Neuron (in vitro differentiated cells): Measurements from ENCODE around the gene TRIM47.

Experiments
- H2AFZ ChIP-seq: one replicate; pipeline ENCODE4 v1.6.1; 2013; ENCODE audit warnings: low read depth, mild to moderate bottlenecking, inconsistent platforms, low read length, moderate library complexity
- H3K27me3 ChIP-seq: one replicate; pipeline ENCODE4 v1.6.1; 2013; ENCODE audit warnings: low read length; ENCODE audit not compliant: insufficient read depth
- H3K36me3 ChIP-seq: one replicate; pipeline ENCODE4 v1.6.1; 2013; ENCODE audit warnings: low read length; ENCODE audit not compliant: insufficient read depth
- H3K4me1 ChIP-seq: one replicate; pipeline ENCODE4 v1.6.1; 2013; ENCODE audit warnings: low read length; ENCODE audit not compliant: insufficient read depth
- H3K4me3 ChIP-seq: 2 replicates; pipeline ENCODE4 v1.5.1; 2013; ENCODE audit warnings: mild to moderate bottlenecking, low read length, moderate library complexity
- H3K9me3 ChIP-seq: one replicate; pipeline ENCODE4 v1.6.1; 2013; ENCODE audit warnings: low read length

TRIM47 gene

DNA sequence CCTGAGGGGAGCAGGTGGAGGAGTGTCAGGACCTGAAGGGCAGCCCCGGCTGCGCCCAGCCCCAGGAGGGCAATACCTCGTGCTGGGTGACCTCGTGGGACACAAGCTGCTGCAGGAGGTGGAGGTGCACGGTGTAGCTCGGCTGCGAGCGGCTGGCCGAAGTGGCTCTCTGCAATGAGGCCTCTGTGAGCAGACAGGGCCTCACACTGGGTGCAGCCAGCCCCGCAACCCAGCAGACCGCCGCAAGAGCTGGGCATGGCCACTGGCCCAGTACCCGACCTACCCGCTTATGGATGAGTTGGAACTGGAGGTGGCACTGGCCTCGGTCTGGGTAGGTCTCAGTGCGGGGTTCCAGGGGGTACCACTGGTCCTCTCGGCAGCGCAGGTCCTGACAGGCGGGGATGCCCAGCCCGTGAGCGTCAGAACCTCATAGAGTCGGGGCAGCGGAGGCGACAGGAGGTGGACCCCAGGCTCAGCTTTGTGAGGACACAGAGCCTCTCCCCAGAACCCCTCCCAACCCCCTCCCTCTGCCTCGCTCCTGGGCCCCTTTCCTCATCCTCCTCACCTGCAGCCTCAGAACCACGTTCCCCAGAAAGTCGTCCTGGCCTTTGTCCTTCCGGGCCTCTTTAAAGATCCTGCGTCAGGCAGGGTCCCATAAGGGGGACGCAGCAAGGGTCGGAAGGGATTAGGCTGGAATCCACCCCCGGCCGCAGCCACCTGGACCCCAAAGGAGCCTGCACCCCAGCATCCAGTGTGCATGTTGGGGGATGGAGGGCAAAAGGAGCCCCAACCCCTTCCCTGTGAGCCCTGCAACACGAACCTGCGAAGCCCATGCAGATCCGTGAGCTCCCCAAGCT, 38.2 kb downstream of the TRIM47 start:
- no peaks in the 10 kb centered on the region for H3K4me1 ChIP-seq
- no peaks in the 10 kb centered on the region for H3K9me3 ChIP-seq
- H3K27me3 ChIP-seq: no peaks in the 10 kb centered on the region
- no peak overlapping the region for H3K4me3 ChIP-seq
- H2AFZ ChIP-seq: no peak overlapping the region
- no peaks in the 10 kb centered on the region for H3K36me3 ChIP-seq

- Histone ChIP-seq H3K9me3 (no peaks in the 10 kb centered on the region), H2AFZ (no peak overlapping the region), H3K4me1 (no peaks in the 10 kb centered on the region), H3K4me3 (no peak overlapping the region), H3K27me3 (no peaks in the 10 kb centered on the region), H3K36me3 (no peaks in the 10 kb centered on the region)
Measured at GRCh38 chr17:75838410-75838809, 40.0 kb downstream of the TRIM47 start.

- H3K27me3 ChIP-seq: no peaks in the 10 kb centered on the region
- no peak overlapping the region for H2AFZ ChIP-seq
Measured at GRCh38 chr17:75837899-75838298, 40.5 kb downstream of the TRIM47 start.

GRCh38 chr17:75836605-75837004, 41.8 kb downstream of the TRIM47 start:
- H3K9me3 ChIP-seq: no peaks in the 10 kb centered on the region
- no peaks in the 10 kb centered on the region for H3K4me1 ChIP-seq
- H3K36me3 ChIP-seq: no peaks in the 10 kb centered on the region
- H3K4me3 ChIP-seq: no peak overlapping the region
- H2AFZ ChIP-seq: no peak overlapping the region
- no peaks in the 10 kb centered on the region for H3K27me3 ChIP-seq

More at GRCh38 chr17:75837899-75838298, 40.5 kb downstream of the TRIM47 start:
- Histone ChIP-seq H3K4me1 (no peaks in the 10 kb centered on the region), H3K36me3 (no peaks in the 10 kb centered on the region), H3K4me3 (no peak overlapping the region), H3K9me3 (no peaks in the 10 kb centered on the region)

GRCh38 chr17:75835654-75835987, 42.8 kb downstream of the TRIM47 start:
- Histone ChIP-seq H3K27me3 (no peaks in the 10 kb centered on the region), H3K4me1 (no peaks in the 10 kb centered on the region), H3K9me3 (no peaks in the 10 kb centered on the region), H3K36me3 (no peaks in the 10 kb centered on the region), H3K4me3 (no peak overlapping the region), H2AFZ (no peak overlapping the region)

DNA sequence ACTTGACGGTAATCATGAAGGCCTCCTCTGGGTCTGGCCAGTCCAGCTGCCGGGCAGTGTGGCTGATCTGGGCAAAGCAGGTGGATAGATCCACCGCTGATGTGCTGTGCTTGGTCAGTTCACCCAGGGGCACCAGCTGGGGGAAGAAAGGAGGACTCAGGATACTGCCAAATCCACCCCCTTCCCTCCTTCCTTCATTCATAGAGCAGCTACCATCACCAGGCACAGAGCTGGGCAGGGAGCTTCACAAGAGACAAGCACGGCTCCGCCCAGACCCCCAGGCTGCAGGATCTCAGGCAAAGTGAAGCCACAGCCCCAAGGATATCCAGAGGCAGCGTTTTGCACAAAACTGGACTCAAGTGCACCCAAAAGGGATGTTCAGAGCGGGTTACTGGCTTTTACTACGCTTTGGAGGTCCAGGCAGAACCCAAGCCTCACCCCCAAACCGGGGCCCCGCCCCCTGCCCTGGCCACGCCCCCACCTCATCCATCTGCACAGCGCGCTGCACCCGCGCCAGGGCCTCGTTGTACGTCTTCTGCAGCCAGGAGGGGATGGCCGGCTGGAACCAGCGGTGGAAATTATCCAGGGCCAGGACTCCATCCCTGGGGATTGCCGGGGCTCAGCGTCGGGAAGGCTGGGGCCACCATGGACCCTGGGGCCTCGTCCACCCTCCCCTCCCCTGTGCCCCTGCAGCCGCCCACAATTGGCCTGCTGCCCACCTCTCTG, 43.3 kb downstream of the TRIM47 start:
- Histone ChIP-seq H3K9me3 (no peaks in the 10 kb centered on the region), H3K4me1 (no peaks in the 10 kb centered on the region), H3K27me3 (no peaks in the 10 kb centered on the region), H3K36me3 (no peaks in the 10 kb centered on the region), H2AFZ (no peak overlapping the region), H3K4me3 (no peak overlapping the region)

DNA sequence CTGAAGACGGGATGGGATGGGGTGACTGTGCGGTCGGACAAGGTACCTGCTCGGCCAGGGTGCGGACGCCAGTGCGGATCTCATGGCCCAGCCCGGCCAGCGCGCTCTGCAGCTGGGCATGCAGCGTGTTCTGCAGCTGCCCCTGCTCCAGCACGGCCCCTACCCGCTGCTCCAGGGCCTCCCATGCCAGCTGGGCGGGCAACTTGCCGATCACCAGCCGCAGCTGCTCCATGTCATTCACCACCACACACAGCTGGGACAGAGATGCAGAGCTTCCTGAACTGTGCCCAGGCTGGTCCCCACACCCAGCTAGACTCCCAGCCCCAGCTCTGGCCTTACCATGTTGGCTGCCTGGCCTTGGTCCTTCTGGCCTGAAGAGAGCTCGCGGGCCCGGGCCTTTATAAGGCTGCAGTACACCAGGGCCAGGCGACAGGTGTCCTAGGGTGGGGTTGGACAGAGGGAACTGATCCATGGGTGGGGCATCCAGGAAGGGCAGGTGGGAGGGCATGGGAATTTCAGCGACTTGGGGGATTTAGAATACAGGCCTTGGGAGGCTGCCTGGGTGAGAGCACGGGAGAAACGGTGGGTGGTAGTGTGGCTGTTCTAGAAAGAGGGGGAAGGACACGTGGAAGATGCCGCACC, 44.0 kb downstream of the TRIM47 start:
- Histone ChIP-seq H3K9me3 (no peaks in the 10 kb centered on the region), H3K27me3 (no peaks in the 10 kb centered on the region), H2AFZ (no peak overlapping the region), H3K36me3 (no peaks in the 10 kb centered on the region), H3K4me1 (no peaks in the 10 kb centered on the region), H3K4me3 (no peak overlapping the region)

DNA sequence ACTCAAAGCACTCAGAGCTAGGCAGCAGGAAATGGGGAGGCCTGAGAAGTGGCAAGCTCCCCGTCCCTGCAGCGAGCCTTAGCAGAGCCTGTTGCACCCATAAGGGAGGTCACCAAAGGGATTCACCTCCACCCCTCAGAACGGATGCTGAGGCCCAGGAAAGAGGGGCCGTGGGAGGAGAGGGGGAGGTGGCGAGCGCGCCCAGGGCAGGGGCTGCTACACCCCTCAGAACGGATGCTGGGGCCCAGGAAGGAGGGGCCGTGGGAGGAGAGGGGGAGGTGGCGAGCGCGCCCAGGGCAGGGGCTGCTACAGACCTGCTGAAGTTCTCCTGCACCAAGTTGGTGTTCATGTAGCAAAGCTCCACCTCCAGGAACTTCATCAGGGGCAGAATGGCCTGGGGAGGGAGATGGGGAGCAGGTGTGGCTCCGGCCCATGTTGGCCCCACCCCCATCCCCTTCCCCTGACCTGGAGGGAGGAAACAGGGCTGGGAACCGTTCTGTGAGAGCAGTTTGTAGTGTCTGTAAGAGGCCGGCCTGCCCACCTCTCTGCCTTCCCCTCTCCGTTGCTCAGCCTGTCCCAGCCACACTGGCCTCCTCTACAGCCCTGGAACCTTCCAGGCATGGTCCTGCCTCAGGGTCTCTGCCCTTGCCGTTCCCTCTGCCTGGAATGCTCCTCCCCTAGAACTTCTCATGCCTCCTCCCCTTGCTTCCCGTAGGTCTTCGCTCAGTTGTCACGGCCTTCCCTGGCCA, 45.6 kb downstream of the TRIM47 start:
- Histone ChIP-seq H3K9me3 (no peaks in the 10 kb centered on the region), H3K4me1 (no peaks in the 10 kb centered on the region), H3K27me3 (no peaks in the 10 kb centered on the region), H3K36me3 (no peaks in the 10 kb centered on the region), H2AFZ (no peak overlapping the region), H3K4me3 (no peak overlapping the region)

GRCh38 chr17:75832164-75832651, 46.2 kb downstream of the TRIM47 start:
- no peaks in the 10 kb centered on the region for H3K9me3 ChIP-seq
- no peaks in the 10 kb centered on the region for H3K36me3 ChIP-seq
- H3K27me3 ChIP-seq: no peaks in the 10 kb centered on the region
- H2AFZ ChIP-seq: no peak overlapping the region
- no peak overlapping the region for H3K4me3 ChIP-seq
- no peaks in the 10 kb centered on the region for H3K4me1 ChIP-seq

GRCh38 chr17:75831032-75831571, 47.3 kb downstream of the TRIM47 start:
- peaks cover 6% of the 10 kb centered on the region for H3K36me3 ChIP-seq
- no peaks in the 10 kb centered on the region for H3K9me3 ChIP-seq
- H3K27me3 ChIP-seq: no peaks in the 10 kb centered on the region
- H2AFZ ChIP-seq: no peak overlapping the region
- no peaks in the 10 kb centered on the region for H3K4me1 ChIP-seq
- no peak overlapping the region for H3K4me3 ChIP-seq

GRCh38 chr17:75830164-75831031, 48.0 kb downstream of the TRIM47 start:
- Histone ChIP-seq H3K4me3 (no peak overlapping the region), H3K4me1 (no peaks in the 10 kb centered on the region), H3K9me3 (no peaks in the 10 kb centered on the region), H3K27me3 (no peaks in the 10 kb centered on the region), H2AFZ (no peak overlapping the region), H3K36me3 (peaks cover 11% of the 10 kb centered on the region)

DNA sequence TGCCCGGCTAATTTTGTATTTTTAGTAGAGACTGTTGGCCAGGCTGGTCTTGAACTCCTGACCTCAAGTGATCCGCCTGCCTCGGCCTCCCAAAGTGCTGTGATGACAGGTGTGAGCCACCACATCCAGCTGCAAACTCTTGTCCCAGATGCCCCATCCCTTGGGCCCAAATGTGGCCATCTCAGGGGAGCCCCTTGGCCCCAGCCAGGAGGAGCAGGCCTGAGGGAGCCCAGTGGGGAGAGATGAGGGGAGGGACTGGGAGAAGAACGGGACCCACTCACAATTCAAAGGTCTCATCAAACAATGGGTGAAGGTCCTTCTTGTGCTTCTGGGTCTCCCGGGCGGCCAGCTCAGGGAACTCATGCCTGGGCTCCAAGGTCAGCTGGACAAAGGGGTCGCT, 48.6 kb downstream of the TRIM47 start:
- Histone ChIP-seq H3K4me3 (no peak overlapping the region), H2AFZ (no peak overlapping the region)

More for the DNA sequence above, 48.6 kb downstream of the TRIM47 start:
- H3K4me1 ChIP-seq: no peaks in the 10 kb centered on the region
- H3K36me3 ChIP-seq: peaks cover 12% of the 10 kb centered on the region
- no peaks in the 10 kb centered on the region for H3K27me3 ChIP-seq
- H3K9me3 ChIP-seq: no peaks in the 10 kb centered on the region
